Nephron progenitor cell (in vitro differentiated cells): ENCODE data around the gene JMJD1C.

Experiments used
- DNase-seq: peaks from one replicate; pipeline ENCODE4 v3.0.0; 2021
- H3K27ac Mint-ChIP-seq: 2 replicates; pipeline ENCODE4 v1.8.0; 2021; ENCODE audit warnings: mild to moderate bottlenecking, moderate library complexity, mixed read lengths
- H3K27me3 Mint-ChIP-seq: 2 replicates; pipeline ENCODE4 v1.8.0; 2021; ENCODE audit warnings: mild to moderate bottlenecking, low read depth, mixed read lengths; ENCODE audit not compliant: poor library complexity
- H3K36me3 Mint-ChIP-seq: 2 replicates; pipeline ENCODE4 v1.8.0; 2021; ENCODE audit warnings: low read depth, mixed read lengths
- H3K4me1 Mint-ChIP-seq: 2 replicates; pipeline ENCODE4 v1.8.0; 2021; ENCODE audit warnings: mixed read lengths
- H3K4me3 Mint-ChIP-seq: 2 replicates; pipeline ENCODE4 v1.8.0; 2021; ENCODE audit warnings: mild to moderate bottlenecking, moderate library complexity, mixed read lengths
- H3K9me3 Mint-ChIP-seq: 2 replicates; pipeline ENCODE4 v1.8.0; 2021; ENCODE audit warnings: mild to moderate bottlenecking, moderate library complexity, mixed read lengths
- TF ChIP-seq, protein P1 (sequence below): fragments of 200-600 bp; sonication (generic); IDR thresholded peaks from 2 replicates; pipeline ENCODE4 v1.5.0; 2021; ENCODE audit warnings: antibody characterized with exemption

Gene JMJD1C

DNA sequence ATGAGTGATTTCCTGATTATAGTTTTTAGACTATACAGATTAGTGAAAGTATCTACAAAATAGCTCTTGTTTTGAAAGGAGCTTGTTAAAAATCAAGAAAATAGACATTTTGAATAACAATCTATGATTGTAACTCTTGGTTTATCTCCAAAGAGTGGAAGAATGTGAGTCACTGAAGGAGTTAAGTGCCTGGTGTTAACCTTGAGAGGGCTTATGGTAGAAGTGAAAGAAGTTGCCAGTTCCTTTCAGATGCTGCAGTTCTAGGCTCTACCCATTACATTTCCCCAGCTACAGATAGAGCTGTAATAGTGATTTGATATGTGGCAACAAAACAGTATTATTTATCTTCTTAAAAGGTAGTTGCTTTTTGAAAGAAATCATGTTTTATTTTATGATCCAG is 320.0 kb downstream of the JMJD1C start:
- no peak overlapping the region for H3K27ac Mint-ChIP-seq
- TF ChIP-seq, protein P1, sequence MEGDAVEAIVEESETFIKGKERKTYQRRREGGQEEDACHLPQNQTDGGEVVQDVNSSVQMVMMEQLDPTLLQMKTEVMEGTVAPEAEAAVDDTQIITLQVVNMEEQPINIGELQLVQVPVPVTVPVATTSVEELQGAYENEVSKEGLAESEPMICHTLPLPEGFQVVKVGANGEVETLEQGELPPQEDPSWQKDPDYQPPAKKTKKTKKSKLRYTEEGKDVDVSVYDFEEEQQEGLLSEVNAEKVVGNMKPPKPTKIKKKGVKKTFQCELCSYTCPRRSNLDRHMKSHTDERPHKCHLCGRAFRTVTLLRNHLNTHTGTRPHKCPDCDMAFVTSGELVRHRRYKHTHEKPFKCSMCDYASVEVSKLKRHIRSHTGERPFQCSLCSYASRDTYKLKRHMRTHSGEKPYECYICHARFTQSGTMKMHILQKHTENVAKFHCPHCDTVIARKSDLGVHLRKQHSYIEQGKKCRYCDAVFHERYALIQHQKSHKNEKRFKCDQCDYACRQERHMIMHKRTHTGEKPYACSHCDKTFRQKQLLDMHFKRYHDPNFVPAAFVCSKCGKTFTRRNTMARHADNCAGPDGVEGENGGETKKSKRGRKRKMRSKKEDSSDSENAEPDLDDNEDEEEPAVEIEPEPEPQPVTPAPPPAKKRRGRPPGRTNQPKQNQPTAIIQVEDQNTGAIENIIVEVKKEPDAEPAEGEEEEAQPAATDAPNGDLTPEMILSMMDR, result no peak
- H3K36me3 Mint-ChIP-seq, result peaks cover 50% of the 10 kb centered on the region
- H3K4me3 Mint-ChIP-seq, result no peak overlapping the region
- H3K9me3 Mint-ChIP-seq, result no peaks in the 10 kb centered on the region
- no peaks in the 10 kb centered on the region for H3K4me1 Mint-ChIP-seq
- DNase-seq, result no peak
- no peaks in the 10 kb centered on the region for H3K27me3 Mint-ChIP-seq

DNA sequence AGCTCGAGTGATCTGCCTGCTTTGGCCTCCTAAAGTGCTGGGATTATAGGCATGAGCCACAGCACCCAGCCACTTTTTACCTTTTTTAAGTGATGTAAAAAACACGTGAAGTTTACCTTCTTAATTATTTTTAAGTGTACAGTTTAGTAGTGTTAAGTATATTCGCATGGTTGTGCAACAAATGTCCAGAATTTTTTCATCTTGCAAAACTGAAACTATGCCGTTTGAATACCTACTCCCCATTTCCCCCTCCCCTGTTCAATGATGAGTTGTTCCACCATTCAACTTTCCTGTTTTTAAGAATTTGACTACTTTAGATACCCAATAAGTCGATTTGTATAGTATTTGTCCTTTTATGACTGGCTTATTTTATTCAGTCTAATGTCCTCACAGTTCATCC is 321.8 kb downstream of the JMJD1C start:
- TF ChIP-seq, protein P1, result no peak
- no peak for DNase-seq
- Mint-ChIP-seq H3K4me3 (no peak overlapping the region), H3K27me3 (no peaks in the 10 kb centered on the region), H3K9me3 (no peaks in the 10 kb centered on the region), H3K4me1 (no peaks in the 10 kb centered on the region), H3K36me3 (peaks cover 50% of the 10 kb centered on the region), H3K27ac (peak overlapping the region; percentile 40)

DNA sequence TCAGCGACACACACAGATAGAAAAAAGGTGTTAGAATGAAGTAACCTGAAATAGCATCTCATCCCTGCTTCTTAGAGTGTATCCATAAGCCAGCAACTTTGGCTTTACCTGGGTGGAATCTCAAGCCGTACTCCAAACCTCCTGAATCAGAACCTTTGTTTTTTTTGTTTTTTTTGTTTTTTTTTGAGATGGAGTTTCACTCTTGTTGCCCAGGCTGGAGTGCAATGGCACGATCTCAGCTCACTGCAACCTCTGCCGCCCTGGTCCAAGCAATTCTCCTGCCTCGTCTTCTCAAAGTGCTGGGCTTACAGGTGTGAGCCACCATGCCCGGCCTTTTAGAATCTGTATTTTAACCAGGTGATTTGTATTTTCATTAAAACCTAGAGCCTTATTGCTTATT is 323.6 kb downstream of the JMJD1C start:
- Mint-ChIP-seq H3K9me3 (no peaks in the 10 kb centered on the region), H3K4me3 (no peak overlapping the region), H3K36me3 (peaks cover 51% of the 10 kb centered on the region), H3K4me1 (peaks cover 6% of the 10 kb centered on the region), H3K27me3 (no peaks in the 10 kb centered on the region), H3K27ac (peak overlapping the region; percentile 39)
- TF ChIP-seq, protein P1, result no peak
- no peak for DNase-seq

DNA sequence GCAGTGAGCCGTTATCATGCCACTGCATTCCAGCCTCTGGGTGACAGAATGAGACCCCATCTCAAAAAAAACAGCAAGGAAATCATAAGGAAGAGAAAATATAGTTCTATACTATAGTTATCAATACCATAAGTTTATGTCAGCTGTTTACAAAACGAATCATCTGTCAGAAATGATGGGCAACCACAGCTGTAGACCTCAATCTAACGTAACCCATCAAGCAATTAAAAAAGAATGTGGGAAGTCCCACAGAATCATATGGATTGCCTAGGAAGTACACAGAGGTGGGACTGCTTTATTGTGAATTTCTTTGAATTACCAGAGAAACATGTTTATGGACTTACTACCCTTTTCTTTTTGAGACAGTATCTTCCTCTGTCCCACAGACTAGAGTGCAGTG is 325.7 kb downstream of the JMJD1C start:
- Mint-ChIP-seq H3K4me3 (no peak overlapping the region), H3K4me1 (peaks cover 11% of the 10 kb centered on the region), H3K27ac (no peak overlapping the region), H3K9me3 (no peaks in the 10 kb centered on the region), H3K27me3 (no peaks in the 10 kb centered on the region), H3K36me3 (peaks cover 47% of the 10 kb centered on the region)
- TF ChIP-seq, protein P1, result no peak
- no peak for DNase-seq

DNA sequence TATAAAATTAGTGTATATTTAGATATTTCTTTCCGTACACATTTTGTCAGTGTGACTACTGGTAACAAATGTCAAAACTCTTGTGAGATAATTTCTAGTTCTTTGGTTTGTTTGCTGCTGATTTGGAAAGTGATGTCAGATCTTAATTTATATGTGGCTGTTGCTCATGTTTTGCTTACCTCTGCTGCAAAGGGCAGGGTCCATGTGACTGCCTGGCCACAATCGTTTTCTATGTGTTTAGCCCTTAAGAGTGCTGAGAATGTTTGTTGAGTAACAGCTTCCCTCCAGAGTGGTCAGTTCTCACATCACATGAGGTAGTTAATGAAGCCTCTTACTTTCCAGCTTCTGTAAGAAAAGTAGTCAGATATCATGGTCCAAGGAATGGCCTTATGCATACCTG is 328.5 kb downstream of the JMJD1C start:
- H3K27ac Mint-ChIP-seq, result no peak overlapping the region
- no peak for DNase-seq
- no peaks in the 10 kb centered on the region for H3K27me3 Mint-ChIP-seq
- H3K36me3 Mint-ChIP-seq, result peaks cover 41% of the 10 kb centered on the region
- peaks cover 7% of the 10 kb centered on the region for H3K9me3 Mint-ChIP-seq
- no peak overlapping the region for H3K4me3 Mint-ChIP-seq
- TF ChIP-seq, protein P1, result no peak
- peaks cover 19% of the 10 kb centered on the region for H3K4me1 Mint-ChIP-seq

DNA sequence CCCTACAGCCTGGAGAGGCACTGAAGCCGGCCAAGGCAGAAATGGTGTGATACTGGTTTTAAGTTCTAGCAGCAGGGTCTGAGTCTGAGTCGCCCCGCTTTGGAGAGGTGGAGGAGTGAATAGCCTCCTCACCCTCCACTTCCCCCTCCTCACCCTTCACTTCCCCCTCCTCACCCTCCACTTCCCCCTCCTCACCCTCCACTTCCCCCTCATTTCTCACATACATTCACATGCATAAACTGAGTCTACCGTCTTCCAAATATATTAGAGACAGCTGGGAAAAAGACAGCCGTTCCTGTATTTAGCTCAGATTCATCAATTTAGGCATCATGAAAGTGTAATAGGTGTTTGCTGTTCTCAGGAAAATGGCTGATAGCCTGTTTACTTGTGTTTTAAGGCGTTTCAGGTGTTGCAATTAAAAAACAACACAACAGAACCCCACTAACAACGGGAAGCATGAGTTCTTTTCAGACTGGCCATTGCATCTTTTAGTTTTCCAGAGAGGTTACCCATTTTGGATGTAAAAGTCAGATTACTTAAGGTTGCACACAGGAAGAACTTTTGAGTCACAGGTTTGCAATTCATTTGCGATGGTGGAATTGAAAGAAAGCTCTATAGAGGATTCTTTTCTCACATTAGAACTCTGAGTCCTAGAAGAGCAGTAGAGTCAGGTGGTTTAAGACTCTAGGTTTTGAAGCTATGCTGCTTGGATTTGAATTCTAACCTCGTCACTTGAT is 331.8 kb downstream of the JMJD1C start:
- Mint-ChIP-seq H3K27ac (peak overlapping the region; percentile 36), H3K4me1 (peaks cover 19% of the 10 kb centered on the region), H3K9me3 (peaks cover 26% of the 10 kb centered on the region), H3K36me3 (peaks cover 27% of the 10 kb centered on the region), H3K4me3 (peak overlapping the region; percentile 86), H3K27me3 (peaks cover 4% of the 10 kb centered on the region)
- TF ChIP-seq, protein P1, result no peak
- no peak for DNase-seq
